Activated CD4-positive, CD25-positive, alpha-beta regulatory T cell (primary cell): ENCODE results near the gene POU2AF1.
"Not testable (repeated sequence)": the region's sequence is repeated elsewhere in the genome, so short reads cannot be mapped to it uniquely, and the experiment has no call there.

Source experiments
- DNase-seq, 4 experiments: peaks; one replicate each; lab custom pipeline; 2025; lab: John Stamatoyannopoulos, UW

The POU2AF1 gene

GRCh38 chr11:111409915-111410314 is 30.8 kb upstream of the POU2AF1 start:
- DNase-seq, result no peak

- DNase-seq, result no peak
Measured at GRCh38 chr11:111408789-111409727, 30.0 kb upstream of the POU2AF1 start.

GRCh38 chr11:111407652-111408051 is 28.6 kb upstream of the POU2AF1 start:
- no peak for DNase-seq

GRCh38 chr11:111406589-111406988 is 27.5 kb upstream of the POU2AF1 start:
- DNase-seq, result no peak

- no peak for DNase-seq
Measured at GRCh38 chr11:111406091-111406490, 27.0 kb upstream of the POU2AF1 start.

- no peak for DNase-seq
Measured at GRCh38 chr11:111405551-111405950, 26.5 kb upstream of the POU2AF1 start.

GRCh38 chr11:111403051-111403726 is 24.1 kb upstream of the POU2AF1 start:
- no peak for DNase-seq

GRCh38 chr11:111402411-111402810 is 23.3 kb upstream of the POU2AF1 start:
- DNase-seq, result no peak

- not testable (repeated sequence) for DNase-seq
Measured at GRCh38 chr11:111401957-111402356, 22.9 kb upstream of the POU2AF1 start.

- no peak for DNase-seq
Measured at GRCh38 chr11:111400595-111400994, 21.5 kb upstream of the POU2AF1 start.

GRCh38 chr11:111399187-111400031 is 20.3 kb upstream of the POU2AF1 start:
- DNase-seq, result no peak

GRCh38 chr11:111397034-111397433 is 18.0 kb upstream of the POU2AF1 start:
- no peak for DNase-seq

GRCh38 chr11:111395749-111396148 is 16.7 kb upstream of the POU2AF1 start:
- no peak for DNase-seq

- DNase-seq, result no peak
Measured at GRCh38 chr11:111395081-111395480, 16.0 kb upstream of the POU2AF1 start.

- not testable (repeated sequence) for DNase-seq
Measured at GRCh38 chr11:111394147-111394546, 15.1 kb upstream of the POU2AF1 start.

- DNase-seq, result no peak
Measured at GRCh38 chr11:111393585-111393984, 14.5 kb upstream of the POU2AF1 start.

GRCh38 chr11:111393096-111393495 is 14.0 kb upstream of the POU2AF1 start:
- no peak for DNase-seq

GRCh38 chr11:111392552-111392951 is 13.5 kb upstream of the POU2AF1 start:
- DNase-seq, result no peak

GRCh38 chr11:111391328-111392124 is 12.5 kb upstream of the POU2AF1 start:
- no peak for DNase-seq

- DNase-seq, result no peak
Measured at GRCh38 chr11:111388842-111389241, 9.8 kb upstream of the POU2AF1 start.

- no peak for DNase-seq
Measured at GRCh38 chr11:111388420-111388819, 9.3 kb upstream of the POU2AF1 start.
